ENCODE data around the gene CCDC175.

Gene CCDC175

GRCh38 chr14:59582845-59583509 lies 6.4 kb upstream of the CCDC175 start:
- DNase-seq (ENCODE audit: low read depth) = peak; percentile 54
- no peak for TF ChIP-seq MYC (IDR thresholded peaks at IDR 0.05; ENCODE audit: low read depth, low read length)
- peak; percentile 11 for TF ChIP-seq CTCF (IDR thresholded peaks at IDR 0.05; ENCODE audit: low read depth, low read length)
- no peak for TF ChIP-seq POLR2A (IDR thresholded peaks at IDR 0.05; ENCODE audit: extremely low read depth, insufficient read length)
- TF ChIP-seq MAX (IDR thresholded peaks at IDR 0.05; ENCODE audit: low read depth, low read length) = no peak
- no peak overlapping the region for H3K4me3 ChIP-seq (ENCODE audit: low read depth, low read length)

GRCh38 chr14:59582161-59582560 lies 5.5 kb upstream of the CCDC175 start:
- DNase-seq (ENCODE audit: low read depth) = no peak
- H3K4me3 ChIP-seq (ENCODE audit: low read depth, low read length) = no peak overlapping the region
- TF ChIP-seq POLR2A (IDR thresholded peaks at IDR 0.05; ENCODE audit: extremely low read depth, insufficient read length) (no peak), MAX (IDR thresholded peaks at IDR 0.05; ENCODE audit: low read depth, low read length) (no peak), MYC (IDR thresholded peaks at IDR 0.05; ENCODE audit: low read depth, low read length) (no peak), CTCF (IDR thresholded peaks at IDR 0.05; ENCODE audit: low read depth, low read length) (no peak)

GRCh38 chr14:59580911-59581310 lies 4.3 kb upstream of the CCDC175 start:
- no peak for DNase-seq (ENCODE audit: low read depth)
- no peak overlapping the region for H3K4me3 ChIP-seq (ENCODE audit: low read depth, low read length)
- TF ChIP-seq CTCF (IDR thresholded peaks at IDR 0.05; ENCODE audit: low read depth, low read length) (no peak), MAX (IDR thresholded peaks at IDR 0.05; ENCODE audit: low read depth, low read length) (no peak), MYC (IDR thresholded peaks at IDR 0.05; ENCODE audit: low read depth, low read length) (no peak), POLR2A (IDR thresholded peaks at IDR 0.05; ENCODE audit: extremely low read depth, insufficient read length) (no peak)

- DNase-seq (ENCODE audit: low read depth) = peak; percentile 33
- H3K4me3 ChIP-seq (ENCODE audit: low read depth, low read length) = no peak overlapping the region
- TF ChIP-seq MYC (IDR thresholded peaks at IDR 0.05; ENCODE audit: low read depth, low read length) (no peak), CTCF (IDR thresholded peaks at IDR 0.05; ENCODE audit: low read depth, low read length) (peak; percentile 22)
Observed at GRCh38 chr14:59570122-59570521, 6.5 kb downstream of the CCDC175 start.

- TF ChIP-seq POLR2A (IDR thresholded peaks at IDR 0.05; ENCODE audit: extremely low read depth, insufficient read length) (no peak), MYC (IDR thresholded peaks at IDR 0.05; ENCODE audit: low read depth, low read length) (no peak), CTCF (IDR thresholded peaks at IDR 0.05; ENCODE audit: low read depth, low read length) (no peak), MAX (IDR thresholded peaks at IDR 0.05; ENCODE audit: low read depth, low read length) (no peak)
- no peak overlapping the region for H3K4me3 ChIP-seq (ENCODE audit: low read depth, low read length)
- DNase-seq (ENCODE audit: low read depth) = no peak
Observed at GRCh38 chr14:59566725-59567124, 9.9 kb downstream of the CCDC175 start.

GRCh38 chr14:59566296-59566695 lies 10.3 kb downstream of the CCDC175 start:
- DNase-seq (ENCODE audit: low read depth) = no peak
- TF ChIP-seq POLR2A (IDR thresholded peaks at IDR 0.05; ENCODE audit: extremely low read depth, insufficient read length) = no peak
- no peak for TF ChIP-seq MAX (IDR thresholded peaks at IDR 0.05; ENCODE audit: low read depth, low read length)
- TF ChIP-seq MYC (IDR thresholded peaks at IDR 0.05; ENCODE audit: low read depth, low read length) = no peak
- TF ChIP-seq CTCF (IDR thresholded peaks at IDR 0.05; ENCODE audit: low read depth, low read length) = no peak
- H3K4me3 ChIP-seq (ENCODE audit: low read depth, low read length) = no peak overlapping the region
